GM12865 (cell line): Measurements from ENCODE around the gene TTC22.

Source experiments
- DNase-seq: peaks from one replicate; pipeline ENCODE4 v3.0.0; 2010; ENCODE audit warnings: low read depth
- H3K4me3 ChIP-seq: 2 replicates; pipeline ENCODE4 v1.5.1; 2011; ENCODE audit warnings: mild to moderate bottlenecking, low read depth, low read length, control low read depth
- CTCF ChIP-seq: IDR thresholded peaks from 2 replicates; pipeline ENCODE4 v1.5.1; 2011; ENCODE audit warnings: low read length, control low read depth, low read depth, inconsistent platforms; ENCODE audit not compliant: insufficient read depth; ENCODE audit errors: missing control alignments

TTC22 gene

GRCh38 chr1:54751426-54751825, 49.7 kb downstream of the TTC22 start:
- no peak overlapping the region for H3K4me3 ChIP-seq
- DNase-seq: no peak
- no peak for TF ChIP-seq CTCF

GRCh38 chr1:54750596-54750995, 50.5 kb downstream of the TTC22 start:
- H3K4me3 ChIP-seq: no peak overlapping the region
- DNase-seq: no peak
- no peak for TF ChIP-seq CTCF

GRCh38 chr1:54748094-54748835, 52.9 kb downstream of the TTC22 start:
- no peak overlapping the region for H3K4me3 ChIP-seq
- no peak for TF ChIP-seq CTCF
- no peak for DNase-seq

GRCh38 chr1:54745864-54746263, 55.3 kb downstream of the TTC22 start:
- no peak for DNase-seq
- no peak overlapping the region for H3K4me3 ChIP-seq
- no peak for TF ChIP-seq CTCF

GRCh38 chr1:54745274-54745673, 55.8 kb downstream of the TTC22 start:
- TF ChIP-seq CTCF: no peak
- H3K4me3 ChIP-seq: no peak overlapping the region
- DNase-seq: no peak

GRCh38 chr1:54744696-54745095, 56.4 kb downstream of the TTC22 start:
- H3K4me3 ChIP-seq: no peak overlapping the region
- no peak for DNase-seq
- TF ChIP-seq CTCF: no peak
